HCT116 (cell line): ENCODE data around the gene NEMP1. TPM values are rescaled to one million over a fixed set of nuclear protein-coding genes. Genes with fewer than 3 reads are reported as not detected.

Experiments
- ATAC-seq: fragments of 200-7000 bp; cut with Tn5 transposase; 2 replicates; pipeline ENCODE4 v1.9.1; 2020; ENCODE audit warnings: mild to moderate bottlenecking, moderate library complexity
- BruUV-seq: library from RNA; stranded (reverse); fragments of 400-500 nt; replicated peaks from 2 replicates; lab custom pipeline; 2021; lab: Mats Ljungman, UMichigan
- CTCF ChIA-PET: fragments of 300-600 bp; sonication (Branson Sonifier 250); formaldehyde crosslinking; loops from one replicate; lab custom pipeline; 2021; ENCODE audit warnings: antibody characterized with exemption; lab: Charles Lee
- POLR2A ChIA-PET: fragments of 300-600, 350-600 bp; sonication (Branson Sonifier 250); formaldehyde crosslinking; loops from one replicate; lab custom pipeline; 2021; ENCODE audit warnings: antibody characterized with exemption; lab: Charles Lee
- RAD21 ChIA-PET, 2 experiments: fragments of 300-600 bp; sonication (Branson Sonifier 250); formaldehyde crosslinking; loops; one replicate each; lab custom pipeline; 2023; ENCODE audit warnings: low total read pairs in 2 of 2; ENCODE audit not compliant: uncharacterized antibody in 2 of 2, unreplicated experiment in 2 of 2, low non-redundant PET in 1 of 2; lab: Charles Lee
- DNase-seq: peaks from one replicate; pipeline ENCODE4 v3.0.0-alpha.2; 2010; ENCODE audit warnings: low read depth, low spot score
- H2AFZ ChIP-seq: fragments of 200-600 bp; shearing (Covaris generic), sonication (generic); 2 replicates; pipeline ENCODE4 v1.6.1; 2017; ENCODE audit warnings: low read depth, mixed run types, mixed read lengths, antibody characterized with exemption, low read length; ENCODE audit not compliant: poor library complexity, severe bottlenecking
- H3K27ac ChIP-seq: 2 replicates; pipeline ENCODE4 v1.5.1; 2012; ENCODE audit warnings: low read depth, low read length
- H3K27me3 ChIP-seq: fragments of 200-600 bp; sonication (generic); 2 replicates; pipeline ENCODE4 v1.6.1; 2016; ENCODE audit warnings: mixed run types, low read length, mixed read lengths; ENCODE audit not compliant: insufficient read depth
- H3K36me3 ChIP-seq, 2 experiments: fragments of 200-500 bp in 1 of 2; fragments of 200-600 bp in 1 of 2; sonication (Bioruptor generic) in 1 of 2; sonication (generic) in 1 of 2; 2 replicates each; pipeline versions ENCODE4 v1.5.1 to v1.6.1; 2014 to 2016; ENCODE audit warnings: low read length in 2 of 2, inconsistent platforms in 1 of 2, mixed read lengths in 1 of 2, mixed run types in 1 of 2; ENCODE audit not compliant: insufficient read depth in 2 of 2, control insufficient read depth in 1 of 2
- H3K4me1 ChIP-seq, 2 experiments: fragments of 200-600 bp in 1 of 2; sonication (generic) in 1 of 2; 2 replicates each; pipeline versions ENCODE4 v1.5.1 to v1.6.1; 2012 to 2017; ENCODE audit warnings: low read length in 2 of 2, inconsistent platforms in 1 of 2, mild to moderate bottlenecking in 1 of 2, mixed read lengths in 1 of 2, mixed run types in 1 of 2, moderate library complexity in 1 of 2; ENCODE audit not compliant: insufficient read depth in 2 of 2, control insufficient read depth in 1 of 2
- H3K4me2 ChIP-seq: fragments of 200-600 bp; sonication (generic); 2 replicates; pipeline ENCODE4 v1.6.1; 2017; ENCODE audit warnings: mixed run types, low read length, mixed read lengths
- H3K4me3 ChIP-seq, 2 experiments: fragments of 200-600 bp in 1 of 2; sonication (generic) in 1 of 2; replicated peaks in 1 of 2; 2 replicates each; pipeline ENCODE4 v1.5.1; 2011 to 2016; ENCODE audit warnings: low read length in 2 of 2, control low read depth in 1 of 2, low read depth in 1 of 2, mild to moderate bottlenecking in 1 of 2, mixed read lengths in 1 of 2, mixed run types in 1 of 2
- H3K79me2 ChIP-seq: fragments of 200-600 bp; sonication (generic); 2 replicates; pipeline ENCODE4 v1.6.1; 2017; ENCODE audit warnings: mild to moderate bottlenecking, mixed run types, low read length, moderate library complexity, mixed read lengths; ENCODE audit not compliant: insufficient read depth
- H3K9ac ChIP-seq: fragments of 200-600 bp; sonication (generic); 2 replicates; pipeline ENCODE4 v1.6.1; 2016; ENCODE audit warnings: low read length, mixed read lengths
- H3K9me2 ChIP-seq: fragments of 200-600 bp; sonication (generic), shearing (Covaris generic); 2 replicates; pipeline ENCODE4 v1.6.1; 2017; ENCODE audit warnings: mixed run types, mild to moderate bottlenecking, moderate library complexity; ENCODE audit not compliant: insufficient read depth
- H3K9me3 ChIP-seq, 2 experiments: fragments of 200-500 bp in 1 of 2; fragments of 200-600 bp in 1 of 2; sonication (Bioruptor generic) in 1 of 2; sonication (generic) in 1 of 2; 2 replicates each; pipeline ENCODE4 v1.6.1; 2014 to 2017; ENCODE audit warnings: low read length in 2 of 2, mixed read lengths in 2 of 2, inconsistent platforms in 1 of 2, low read depth in 1 of 2, mild to moderate bottlenecking in 1 of 2, mixed run types in 1 of 2, moderate library complexity in 1 of 2; ENCODE audit not compliant: control insufficient read depth in 1 of 2, insufficient read depth in 1 of 2
- H4K20me1 ChIP-seq: fragments of 200-600 bp; sonication (generic), shearing (Covaris generic); 2 replicates; pipeline ENCODE4 v1.6.1; 2017; ENCODE audit warnings: mixed run types, mild to moderate bottlenecking, moderate library complexity; ENCODE audit not compliant: insufficient read depth
- CBX3 ChIP-seq: IDR thresholded peaks from 2 replicates; pipeline ENCODE4 v1.6.1; 2012; ENCODE audit warnings: low read depth
- CEBPB ChIP-seq: IDR thresholded peaks from 2 replicates; pipeline ENCODE4 v1.6.1; 2012; ENCODE audit warnings: low read depth
- CTCF ChIP-seq, 3 experiments: fragments of 200-600 bp in 1 of 3; sonication (generic) in 1 of 3; IDR thresholded peaks in 2 of 3; conservative IDR thresholded peaks in 1 of 3; 2 replicates each; pipeline ENCODE4 v1.5.1; 2012 to 2017; ENCODE audit warnings: low read depth in 2 of 3, low read length in 2 of 3, antibody characterized with exemption in 1 of 3, borderline replicate concordance in 1 of 3, control low read depth in 1 of 3, mild to moderate bottlenecking in 1 of 3, mixed read lengths in 1 of 3, mixed run types in 1 of 3, moderate library complexity in 1 of 3; ENCODE audit not compliant: insufficient read depth in 1 of 3
- EGR1 ChIP-seq: IDR thresholded peaks from 2 replicates; pipeline ENCODE4 v1.6.1; 2012; ENCODE audit warnings: low read depth
- ELF1 ChIP-seq: IDR thresholded peaks from 2 replicates; pipeline ENCODE4 v1.6.1; 2012; ENCODE audit warnings: low read depth, borderline replicate concordance
- EZH2 ChIP-seq: fragments of 200-600 bp; sonication (generic); IDR thresholded peaks from 2 replicates; pipeline ENCODE4 v1.6.1; 2017; ENCODE audit warnings: antibody characterized with exemption, mixed run types
- JUND ChIP-seq: IDR thresholded peaks from 2 replicates; pipeline ENCODE4 v1.6.1; 2012
- MAX ChIP-seq: IDR thresholded peaks from 2 replicates; pipeline ENCODE4 v1.6.1; 2012
- POLR2A ChIP-seq: IDR thresholded peaks from 2 replicates; pipeline ENCODE4 v1.7.0; 2011; ENCODE audit warnings: borderline replicate concordance; ENCODE audit not compliant: insufficient read depth, insufficient read length; ENCODE audit errors: extremely low read depth
- POLR2AphosphoS5 ChIP-seq: IDR thresholded peaks from 2 replicates; pipeline ENCODE4 v1.6.1; 2011; ENCODE audit warnings: mild to moderate bottlenecking, low read depth, low read length, moderate library complexity
- RAD21 ChIP-seq: IDR thresholded peaks from 2 replicates; pipeline ENCODE4 v1.6.1; 2012; ENCODE audit warnings: low read depth, mild to moderate bottlenecking
- REST ChIP-seq: IDR thresholded peaks from 2 replicates; pipeline ENCODE4 v1.6.1; 2012; ENCODE audit warnings: low read depth
- TCF7L2 ChIP-seq: IDR thresholded peaks from 2 replicates; pipeline ENCODE4 v1.7.0; 2011; ENCODE audit warnings: borderline replicate concordance, inconsistent platforms; ENCODE audit not compliant: insufficient read depth, insufficient read length; ENCODE audit errors: extremely low read depth
- ZBTB33 ChIP-seq: IDR thresholded peaks from 2 replicates; pipeline ENCODE4 v1.6.1; 2011; ENCODE audit warnings: mild to moderate bottlenecking, low read length, moderate library complexity; ENCODE audit not compliant: insufficient replicate concordance; ENCODE audit errors: extremely low read depth
- ZFX ChIP-seq: fragments of 450-650 bp; IDR thresholded peaks from 2 replicates; pipeline ENCODE4 v1.6.1; 2017
- intact Hi-C: fragments of 100-400 bp; cut with micrococcal nuclease; formaldehyde crosslinking; loops from 2 replicates; pipeline ENCODE4 v1.10.0; 2022
- total RNA-seq: library from RNA; stranded (reverse); gene quantifications from one replicate; pipeline ENCODE4 v1.2.1, GENCODE V29; 2021; ENCODE audit not compliant: unreplicated experiment

Gene NEMP1
- total RNA-seq, 1 experiment from 2014 or later, result 35.2 TPM

- TF ChIP-seq REST (no peak), POLR2AphosphoS5 (no peak), EGR1 (no peak), CBX3 (no peak), CEBPB (no peak), ELF1 (no peak), MAX (no peak), TCF7L2 (no peak)
Measured at GRCh38 chr12:57118711-57119271, 40.2 kb upstream of the NEMP1 start (continued).

GRCh38 chr12:57116580-57117281 lies 38.1 kb upstream of the NEMP1 start:
- ATAC-seq (no peak), DNase-seq (no peak)
- Histone ChIP-seq H3K27ac (no peak overlapping the region), H3K9me2 (no peaks in the 10 kb centered on the region), H2AFZ (no peak overlapping the region), H3K36me3 (no peaks in the 10 kb centered on the region), H4K20me1 (no peaks in the 10 kb centered on the region), H3K79me2 (no peaks in the 10 kb centered on the region), H3K9me3 (no peaks in the 10 kb centered on the region), H3K4me3 (no peak overlapping the region), H3K27me3 (no peaks in the 10 kb centered on the region), H3K4me1 (peaks cover 5 to 24% of the 10 kb centered on the region in 2 experiments; a peak in 3 of 4 replicates), H3K9ac (no peak overlapping the region), H3K4me2 (no peak overlapping the region)
- TF ChIP-seq CTCF (IDR thresholded peaks at IDR 0.05 in 2 of 3, conservative IDR thresholded peaks at IDR 0.05 in 1 of 3; ENCODE audit: borderline replicate concordance in 1 of 3, insufficient read depth in 1 of 3, low read depth in 2 of 3, low read length in 2 of 3) (no peak), EZH2 (no peak), EGR1 (no peak), MAX (no peak), JUND (no peak), POLR2AphosphoS5 (no peak), CEBPB (no peak), ZBTB33 (no peak), RAD21 (no peak), POLR2A (no peak), ZFX (no peak)
- CTCF ChIA-PET, result interaction anchor here (1.4 to 1.5 kb wide), 2 partner anchors 10 to 47 kb away, joined by 3 read pairs; no protein-coding TSS in a partner anchor
- BruUV-seq, result no TSS peak
- RAD21 ChIA-PET, result no interaction called here
- intact Hi-C loops, result no loop called here
- POLR2A ChIA-PET, result no interaction called here
